GM21367 (cell line): ENCODE measurements around the gene GRIPAP1.
"Not testable (repeated sequence)": the region's sequence is repeated elsewhere in the genome, so short reads cannot be mapped to it uniquely, and the experiment has no call there.

Experiments
- ATAC-seq: cut with Tn5 transposase; IDR thresholded peaks from one replicate; pipeline ENCODE4 v1.9.1; 2021; ENCODE audit not compliant: unreplicated experiment

GRIPAP1 gene

GRCh38 chrX:48997865-48998264 lies 4.2 kb downstream of the GRIPAP1 start:
- ATAC-seq = no peak

- ATAC-seq = no peak
These were observed 4.6 kb downstream of the GRIPAP1 start for GRCh38 chrX:48997455-48997854.

- no peak for ATAC-seq
These were observed 5.1 kb downstream of the GRIPAP1 start for GRCh38 chrX:48996969-48997368.

- ATAC-seq = no peak
These were observed 9.7 kb downstream of the GRIPAP1 start for GRCh38 chrX:48992341-48992740.

GRCh38 chrX:48989483-48989882 lies 12.6 kb downstream of the GRIPAP1 start:
- ATAC-seq = no peak

- no peak for ATAC-seq
These were observed 18.2 kb downstream of the GRIPAP1 start for GRCh38 chrX:48983896-48984295.

- ATAC-seq = no peak
These were observed 19.0 kb downstream of the GRIPAP1 start for GRCh38 chrX:48983081-48983480.

- ATAC-seq = no peak
These were observed 20.9 kb downstream of the GRIPAP1 start for GRCh38 chrX:48981178-48981577.

- ATAC-seq = not testable (repeated sequence)
These were observed 21.7 kb downstream of the GRIPAP1 start for GRCh38 chrX:48980341-48980740.

- no peak for ATAC-seq
These were observed 23.8 kb downstream of the GRIPAP1 start for GRCh38 chrX:48978226-48978625.

- ATAC-seq = no peak
These were observed 26.0 kb downstream of the GRIPAP1 start for GRCh38 chrX:48976086-48976485.

GRCh38 chrX:48975541-48975940 lies 26.5 kb downstream of the GRIPAP1 start:
- ATAC-seq = no peak

GRCh38 chrX:48975041-48975440 lies 27.0 kb downstream of the GRIPAP1 start:
- no peak for ATAC-seq

- no peak for ATAC-seq
These were observed 27.5 kb downstream of the GRIPAP1 start for GRCh38 chrX:48974574-48974973.

- ATAC-seq = no peak
These were observed 28.0 kb downstream of the GRIPAP1 start for GRCh38 chrX:48974033-48974432.

GRCh38 chrX:48972220-48973164 lies 29.6 kb downstream of the GRIPAP1 start:
- no peak for ATAC-seq

GRCh38 chrX:48971249-48972219 lies 30.5 kb downstream of the GRIPAP1 start, which contains the start of gene KCND1:
TSS of gene KCND1 (minus strand) at chrX:48971844. CDS start at chrX:48970271, 1,573 bp downstream.
- no peak for ATAC-seq

- no peak for ATAC-seq
These were observed 32.6 kb downstream of the GRIPAP1 start for GRCh38 chrX:48969471-48969870.

- ATAC-seq = no peak
These were observed 33.7 kb downstream of the GRIPAP1 start for GRCh38 chrX:48968377-48968776.

- ATAC-seq = no peak
These were observed 35.1 kb downstream of the GRIPAP1 start for GRCh38 chrX:48966796-48967579.

GRCh38 chrX:48965959-48966358 lies 36.1 kb downstream of the GRIPAP1 start:
- ATAC-seq = no peak
